ENCODE data around the gene HMGN2.

- TF ChIP-seq CTCF (IDR thresholded peaks at IDR 0.05): no peak
- TF ChIP-seq POLR2A (IDR thresholded peaks at IDR 0.05): no peak
- no peak for TF ChIP-seq POLR2AphosphoS5 (IDR thresholded peaks at IDR 0.05)
Observed at GRCh38 chr1:26470878-26471497, 1.3 kb upstream of the HMGN2 start.

Data from prostate gland (tissue), 2 donors.